Measurements from ENCODE around the gene TMPRSS6. TPM values are rescaled to one million over a fixed set of nuclear protein-coding genes. Genes with fewer than 3 reads are reported as not detected.
A peak's percentile ranks its signal among the peaks of the same experiment; 100 is the strongest.

The TMPRSS6 gene
- total and polyA plus RNA-seq, 2 donors from 2014 or later = 1.4 TPM; not detected in 1

DNA sequence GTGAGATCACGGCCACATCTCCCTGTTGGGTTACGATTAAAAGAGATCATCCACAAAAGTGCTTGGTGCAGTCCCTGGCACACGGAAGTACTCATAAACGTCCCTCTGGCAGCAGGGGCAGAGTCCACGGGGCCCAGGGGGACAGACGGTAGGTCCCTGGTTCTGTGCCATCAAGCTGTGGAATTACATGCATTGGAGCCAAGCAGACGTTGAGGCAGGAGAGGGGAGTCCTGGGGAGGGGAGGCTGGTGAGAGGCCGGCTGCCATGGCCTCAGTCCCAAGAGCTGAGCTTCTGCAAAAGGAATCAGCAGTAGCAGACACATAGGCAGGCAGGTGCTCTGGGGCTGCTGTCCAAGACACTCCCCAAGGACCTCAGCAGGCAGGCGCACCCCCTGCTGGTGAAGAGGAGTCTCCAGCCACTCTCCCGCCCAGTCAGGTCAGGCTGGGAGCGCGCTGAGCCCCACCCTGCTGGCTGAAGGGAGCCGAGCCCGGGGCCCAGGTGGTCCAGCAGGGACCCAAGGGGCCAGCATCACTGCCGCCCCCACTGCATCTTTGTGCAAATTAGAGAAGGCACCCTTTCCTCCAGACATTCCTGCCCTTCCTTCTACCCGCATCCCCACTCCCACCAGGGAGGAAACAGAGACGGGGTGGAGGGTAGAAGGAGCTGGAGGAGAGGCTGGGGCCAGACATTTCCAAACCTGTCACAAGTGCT is 65.5 kb downstream of the TMPRSS6 start:
- H3K4me1 ChIP-seq (ENCODE audit: control insufficient read depth in 2 of 3, insufficient read depth in 2 of 3, low read depth in 1 of 3, low read length in 3 of 3) = peaks cover 0 to 2% (median 0%) of the 10 kb centered on the region in 3 donors
- no peak overlapping the region for H3K9ac ChIP-seq (ENCODE audit: low read length in 3 of 3)
- TF ChIP-seq, protein P1, sequence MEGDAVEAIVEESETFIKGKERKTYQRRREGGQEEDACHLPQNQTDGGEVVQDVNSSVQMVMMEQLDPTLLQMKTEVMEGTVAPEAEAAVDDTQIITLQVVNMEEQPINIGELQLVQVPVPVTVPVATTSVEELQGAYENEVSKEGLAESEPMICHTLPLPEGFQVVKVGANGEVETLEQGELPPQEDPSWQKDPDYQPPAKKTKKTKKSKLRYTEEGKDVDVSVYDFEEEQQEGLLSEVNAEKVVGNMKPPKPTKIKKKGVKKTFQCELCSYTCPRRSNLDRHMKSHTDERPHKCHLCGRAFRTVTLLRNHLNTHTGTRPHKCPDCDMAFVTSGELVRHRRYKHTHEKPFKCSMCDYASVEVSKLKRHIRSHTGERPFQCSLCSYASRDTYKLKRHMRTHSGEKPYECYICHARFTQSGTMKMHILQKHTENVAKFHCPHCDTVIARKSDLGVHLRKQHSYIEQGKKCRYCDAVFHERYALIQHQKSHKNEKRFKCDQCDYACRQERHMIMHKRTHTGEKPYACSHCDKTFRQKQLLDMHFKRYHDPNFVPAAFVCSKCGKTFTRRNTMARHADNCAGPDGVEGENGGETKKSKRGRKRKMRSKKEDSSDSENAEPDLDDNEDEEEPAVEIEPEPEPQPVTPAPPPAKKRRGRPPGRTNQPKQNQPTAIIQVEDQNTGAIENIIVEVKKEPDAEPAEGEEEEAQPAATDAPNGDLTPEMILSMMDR (IDR thresholded peaks at IDR 0.05; ENCODE audit: borderline replicate concordance, extremely low read depth, insufficient read depth) = peak; percentile 68
- no peaks in the 10 kb centered on the region for H3K27me3 ChIP-seq (ENCODE audit: control insufficient read depth, insufficient read depth, low read length)
- FAIRE-seq (no peak), DNase-seq (peak in 4 of 5 donors; percentile 67 to 85 (median 75))
- H3K4me3 ChIP-seq (ENCODE audit: low read length in 3 of 3) = no peak overlapping the region
- no peaks in the 10 kb centered on the region for H3K9me3 ChIP-seq (ENCODE audit: control insufficient read depth in 2 of 3, insufficient read depth in 1 of 3, low read length in 3 of 3)
- intact Hi-C loops (cut with DNase I) = no loop called here
- H3K27ac ChIP-seq (ENCODE audit: low read depth in 2 of 2, low read length in 2 of 2) = no peak overlapping the region
- no peaks in the 10 kb centered on the region for H3K36me3 ChIP-seq (ENCODE audit: control insufficient read depth in 2 of 3, insufficient read depth in 3 of 3, low read length in 3 of 3)

DNA sequence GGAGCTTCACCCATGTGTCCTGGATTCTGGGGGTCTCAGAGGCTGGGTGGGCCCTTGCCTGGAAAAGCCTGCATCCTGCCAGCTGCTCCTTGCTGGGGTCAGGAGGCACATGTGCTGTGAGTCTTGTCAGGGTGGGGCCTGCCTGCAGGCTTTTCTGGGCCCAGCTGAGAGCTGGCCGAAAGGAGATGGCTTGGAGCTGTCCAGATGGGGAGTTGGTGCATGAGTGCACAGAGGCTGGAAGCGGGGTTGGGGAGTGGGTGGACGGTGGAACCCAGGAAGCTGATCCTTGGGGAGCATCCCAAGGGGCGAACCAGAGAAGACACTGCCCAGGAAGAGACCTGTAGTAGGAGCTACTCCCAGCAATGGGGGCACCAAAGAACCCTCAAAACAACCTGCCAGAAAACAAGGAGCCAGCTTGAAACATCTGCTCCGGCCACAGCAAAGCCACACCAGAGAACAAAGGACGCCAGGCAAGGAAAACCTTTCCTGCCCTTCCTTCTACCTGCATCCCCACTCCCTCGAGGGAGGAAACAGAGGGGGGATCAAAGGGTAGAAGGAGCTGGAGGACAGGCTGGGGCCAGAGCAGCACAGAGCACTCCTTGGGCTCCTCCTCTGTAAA is 66.2 kb downstream of the TMPRSS6 start:
- Histone ChIP-seq H3K4me1 (ENCODE audit: control insufficient read depth in 2 of 3, insufficient read depth in 2 of 3, low read depth in 1 of 3, low read length in 3 of 3) (peaks cover 0 to 2% (median 0%) of the 10 kb centered on the region in 3 donors), H3K27ac (ENCODE audit: low read depth in 2 of 2, low read length in 2 of 2) (no peak overlapping the region), H3K36me3 (ENCODE audit: control insufficient read depth in 2 of 3, insufficient read depth in 3 of 3, low read length in 3 of 3) (no peaks in the 10 kb centered on the region), H3K9ac (ENCODE audit: low read length in 3 of 3) (no peak overlapping the region), H3K27me3 (ENCODE audit: control insufficient read depth, insufficient read depth, low read length) (no peaks in the 10 kb centered on the region), H3K9me3 (ENCODE audit: control insufficient read depth in 2 of 3, insufficient read depth in 1 of 3, low read length in 3 of 3) (no peaks in the 10 kb centered on the region), H3K4me3 (ENCODE audit: low read length in 3 of 3) (no peak overlapping the region)
- no peak for FAIRE-seq
- no peak for DNase-seq
- intact Hi-C loops (cut with DNase I) = no loop called here
- TF ChIP-seq, protein P1 (IDR thresholded peaks at IDR 0.05; ENCODE audit: borderline replicate concordance, extremely low read depth, insufficient read depth) = no peak

DNA sequence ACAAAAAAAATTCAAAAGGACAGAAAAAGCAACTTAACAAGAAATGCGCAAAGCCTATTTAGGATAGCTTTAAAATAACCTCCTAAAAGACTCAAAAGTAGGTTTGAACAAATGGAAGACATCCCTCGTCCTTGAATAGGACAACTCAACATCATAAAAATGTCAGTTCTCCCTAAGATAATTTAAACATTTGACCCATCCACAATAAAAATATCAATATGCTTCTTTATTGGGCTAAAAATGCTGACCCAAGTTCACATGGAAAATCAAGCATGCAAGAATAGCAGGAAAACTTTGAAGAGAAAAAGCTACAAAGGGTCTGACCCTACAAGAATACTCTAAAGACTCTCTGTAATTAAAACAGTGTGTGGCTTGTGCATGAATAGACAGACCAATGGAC is 70.0 kb downstream of the TMPRSS6 start:
- TF ChIP-seq, protein P1 (IDR thresholded peaks at IDR 0.05; ENCODE audit: borderline replicate concordance, extremely low read depth, insufficient read depth) = no peak
- H3K27ac ChIP-seq (ENCODE audit: low read depth in 2 of 2, low read length in 2 of 2) = no peak overlapping the region
- no peaks in the 10 kb centered on the region for H3K36me3 ChIP-seq (ENCODE audit: control insufficient read depth in 2 of 3, insufficient read depth in 3 of 3, low read length in 3 of 3)
- DNase-seq (peak in 2 of 5 donors; percentile 45 to 80), FAIRE-seq (no peak)
- no peaks in the 10 kb centered on the region for H3K9me3 ChIP-seq (ENCODE audit: control insufficient read depth in 2 of 3, insufficient read depth in 1 of 3, low read length in 3 of 3)
- no peak overlapping the region for H3K4me3 ChIP-seq (ENCODE audit: low read length in 3 of 3)
- no peak overlapping the region for H3K9ac ChIP-seq (ENCODE audit: low read length in 3 of 3)
- H3K27me3 ChIP-seq (ENCODE audit: control insufficient read depth, insufficient read depth, low read length) = no peaks in the 10 kb centered on the region
- intact Hi-C loops (cut with DNase I) = no loop called here
- H3K4me1 ChIP-seq (ENCODE audit: control insufficient read depth in 2 of 3, insufficient read depth in 2 of 3, low read depth in 1 of 3, low read length in 3 of 3) = peaks cover 0 to 9% (median 2%) of the 10 kb centered on the region in 3 donors

Data from kidney (tissue), 14 donors.